GM12878 (cell line): ENCODE data around the gene KBTBD8. TPM values are rescaled to one million over a fixed set of nuclear protein-coding genes. Genes with fewer than 3 reads are reported as not detected.

Source experiments
- ATAC-seq: fragments of 200-7000 bp; cut with Tn5 transposase; 3 replicates; pipeline ENCODE4 v1.9.1; 2020; ENCODE audit warnings: mild to moderate bottlenecking, moderate library complexity
- BruUV-seq: library from RNA; stranded (reverse); fragments of 400-500 nt; replicated peaks from 2 replicates; lab custom pipeline; 2021; lab: Mats Ljungman, UMichigan
- CTCF ChIA-PET: fragments of 300-600 bp; sonication (Branson Sonifier 250); formaldehyde crosslinking; extraction: SDS; loops from one replicate; lab custom pipeline; 2021; ENCODE audit warnings: inconsistent platforms; lab: Yijun Ruan, JAX
- POLR2A ChIA-PET: fragments of 350-600 bp; formaldehyde crosslinking; extraction: SDS; loops from one replicate; lab custom pipeline; 2021; ENCODE audit warnings: inconsistent platforms; lab: Charles Lee
- RAD21 ChIA-PET: fragments of 300-600 bp; sonication (Branson Sonifier 250); formaldehyde crosslinking; loops from one replicate; lab custom pipeline; 2023; ENCODE audit warnings: antibody characterized with exemption; ENCODE audit not compliant: unreplicated experiment; lab: Charles Lee
- SMC1A ChIA-PET: fragments of 300-600 bp; sonication (Branson Sonifier 250); formaldehyde crosslinking; loops from one replicate; lab custom pipeline; 2023; ENCODE audit not compliant: unreplicated experiment, uncharacterized antibody; lab: Charles Lee
- DNase-seq: peaks from one replicate; pipeline ENCODE4 v3.0.0-alpha.2; 2011; ENCODE audit warnings: low read depth, low spot score
- FAIRE-seq: peaks from 3 replicates; lab custom pipeline; 2011; peaks lifted over from hg19 to GRCh38; lab: Jason Lieb, UNC
- H2AFZ ChIP-seq: 2 replicates; pipeline ENCODE4 v1.6.0; 2011; ENCODE audit warnings: low read depth, low read length, control low read depth; ENCODE audit not compliant: control insufficient read depth
- H3K27ac ChIP-seq: 2 replicates; pipeline ENCODE4 v1.5.1; 2011; ENCODE audit warnings: control low read depth; ENCODE audit not compliant: control insufficient read depth, insufficient read depth
- H3K27me3 ChIP-seq, 2 experiments: replicated peaks in 1 of 2; 2 replicates each; pipeline versions ENCODE4 v1.6.0 to v1.6.1; 2011; ENCODE audit warnings: low read length in 1 of 2; ENCODE audit not compliant: control insufficient read depth in 2 of 2, insufficient read depth in 2 of 2
- H3K36me3 ChIP-seq, 2 experiments: 2 replicates each; pipeline ENCODE4 v1.5.1; 2011; ENCODE audit warnings: low read length in 1 of 2; ENCODE audit not compliant: control insufficient read depth in 2 of 2, insufficient read depth in 2 of 2
- H3K4me1 ChIP-seq: 2 replicates; pipeline ENCODE4 v1.6.1; 2011; ENCODE audit warnings: mild to moderate bottlenecking, low read length, moderate library complexity, mixed read lengths; ENCODE audit not compliant: control insufficient read depth, insufficient read depth
- H3K4me2 ChIP-seq: 2 replicates; pipeline ENCODE4 v1.6.0; 2011; ENCODE audit warnings: control low read depth; ENCODE audit not compliant: control insufficient read depth, insufficient read depth
- H3K4me3 ChIP-seq: fragments of 200-600 bp; sonication (generic); 2 replicates; pipeline ENCODE4 v1.5.1; 2016
- H3K79me2 ChIP-seq: 2 replicates; pipeline ENCODE4 v1.6.0; 2011; ENCODE audit warnings: low read length; ENCODE audit not compliant: control insufficient read depth, insufficient read depth
- H3K9ac ChIP-seq: 2 replicates; pipeline ENCODE4 v1.8.0; 2011; ENCODE audit warnings: low read length, control low read depth, mixed read lengths; ENCODE audit not compliant: control insufficient read depth, insufficient read depth
- H3K9me3 ChIP-seq: replicated peaks from 3 replicates; pipeline ENCODE4 v1.5.1; 2011; ENCODE audit warnings: mild to moderate bottlenecking, low read length; ENCODE audit not compliant: control insufficient read depth, insufficient read depth
- H4K20me1 ChIP-seq: 2 replicates; pipeline ENCODE4 v1.6.0; 2011; ENCODE audit not compliant: control insufficient read depth, insufficient read depth
- BCL11A ChIP-seq: IDR thresholded peaks from 2 replicates; pipeline ENCODE4 v1.6.1; 2011; ENCODE audit warnings: low read depth, low read length
- MEF2A ChIP-seq: IDR thresholded peaks from 2 replicates; pipeline ENCODE4 v1.6.1; 2011; ENCODE audit warnings: low read depth, mild to moderate bottlenecking, low read length, moderate library complexity; ENCODE audit not compliant: insufficient read depth
- NFYB ChIP-seq: IDR thresholded peaks from 2 replicates; pipeline ENCODE4 v1.6.1; 2011; ENCODE audit warnings: low read depth, mild to moderate bottlenecking, low read length, improper control_type of control experiment, moderate library complexity; ENCODE audit not compliant: insufficient read depth
- PAX8 ChIP-seq: fragments of 450-650 bp; IDR thresholded peaks from 2 replicates; pipeline ENCODE4 v1.6.1; 2017; ENCODE audit warnings: mild to moderate bottlenecking, moderate library complexity
- RAD51 ChIP-seq: fragments of 450-650 bp; IDR thresholded peaks from 2 replicates; pipeline ENCODE4 v1.6.1; 2016; ENCODE audit warnings: moderate library complexity, mild to moderate bottlenecking, inconsistent platforms
- RCOR1 ChIP-seq: conservative IDR thresholded peaks from 2 replicates; pipeline ENCODE4 v1.6.1; 2012; ENCODE audit warnings: low read depth, low read length, improper control_type of control experiment
- RELA ChIP-seq: fragments of 450-650 bp; IDR thresholded peaks from 2 replicates; pipeline ENCODE4 v1.8.0; 2014; ENCODE audit warnings: borderline replicate concordance; ENCODE audit not compliant: partially characterized antibody
- SMC3 ChIP-seq: IDR thresholded peaks from 2 replicates; pipeline ENCODE4 v1.6.1; 2011; ENCODE audit warnings: low read length, improper control_type of control experiment, borderline replicate concordance
- TCF7 ChIP-seq: IDR thresholded peaks from 2 replicates; pipeline ENCODE4 v1.6.1; 2014; ENCODE audit warnings: antibody characterized with exemption, borderline replicate concordance
- ZZZ3 ChIP-seq: IDR thresholded peaks from 2 replicates; pipeline ENCODE4 v1.6.1; 2011; ENCODE audit warnings: low read depth; ENCODE audit not compliant: control insufficient read depth, insufficient read length
- WGBS: methylation state at CpG from one replicate; pipeline ENCODE4 v1.1.6; 2016; ENCODE audit warnings: low lambda C conversion rate; ENCODE audit not compliant: insufficient replicate concordance, insufficient coverage; ENCODE audit errors: missing lambda C conversion rate; 5-methylcytosine and 5-hydroxymethylcytosine counted together
- in situ Hi-C: fragments of 300-500 bp; cut with MboI; formaldehyde crosslinking; loops from 9 replicates; pipeline ENCODE4 v1.14.3; 2018; ENCODE audit warnings: mixed read lengths
- intact Hi-C: fragments of 100-400 bp; cut with micrococcal nuclease; formaldehyde crosslinking; loops from one replicate; pipeline ENCODE4 v1.14.2; 2022; ENCODE audit not compliant: unreplicated experiment
- polyA plus RNA-seq, 11 experiments: library from polyadenylated mRNA; depleted of rRNA in 4 of 11; unstranded in 6 of 11; stranded (reverse) in 5 of 11; fragments of >200 nt; fragmentation: Nextera tagmentation in 4 of 11; fragmentation: Illumina TruSeq in 1 of 11; extraction: Ambion mirVana in 4 of 11; extraction: Trizol in 1 of 11; gene quantifications; 1 replicate in 1 of 11; 2 replicates in 10 of 11; pipeline versions ENCODE4 v1.2.1 to v1.2.3, GENCODE V29; 2011 to 2016; ENCODE audit warnings: inconsistent platforms in 2 of 11, missing spikeins in 2 of 11, low read depth in 1 of 11
- total RNA-seq, 4 experiments: library from RNA; depleted of rRNA in 3 of 4; stranded (reverse); fragments of >200 nt in 3 of 4; fragmentation: Illumina TruSeq in 1 of 4; extraction: Trizol in 1 of 4; gene quantifications; 2 replicates each; pipeline versions ENCODE4 v1.2.1 to v1.2.3, GENCODE V29; 2013 to 2021
- TF ChIP-seq, protein P1 (sequence below): fragments of 150-350 bp; IDR thresholded peaks from 2 replicates; pipeline ENCODE4 v1.6.1; 2016; ENCODE audit warnings: low read depth, low read length
- TF ChIP-seq, protein P2 (sequence below): fragments of 450-650 bp; IDR thresholded peaks from 2 replicates; pipeline ENCODE4 v1.6.1; 2018; ENCODE audit warnings: borderline replicate concordance, mild to moderate bottlenecking; ENCODE audit not compliant: partially characterized antibody
- TF ChIP-seq, protein P3 (sequence below): IDR thresholded peaks from 2 replicates; pipeline ENCODE4 v1.6.1; 2012; ENCODE audit warnings: low read depth, low read length, improper control_type of control experiment
- TF ChIP-seq, protein P4 (sequence below): fragments of 450-650 bp; IDR thresholded peaks from 2 replicates; pipeline ENCODE4 v1.6.1; 2018; ENCODE audit warnings: mild to moderate bottlenecking, low read depth, moderate library complexity; ENCODE audit not compliant: partially characterized antibody

The KBTBD8 gene
- total and polyA plus RNA-seq, 10 of the 15 experiments (the other 5 are each of a cell fraction or from before 2014, with no cell fraction given), result 8.5 to 44.4 (median 19.3) TPM

- TF ChIP-seq MEF2A (no peak), NFYB (no peak)
Measured at GRCh38 chr3:67005974-67006373, 7.9 kb downstream of the KBTBD8 start (continued).

- H3K9ac ChIP-seq, result no peak overlapping the region
- peaks cover 41% of the 10 kb centered on the region for H3K79me2 ChIP-seq
- ATAC-seq (no peak), DNase-seq (no peak), FAIRE-seq (no peak)
- peaks cover 3 to 18% of the 10 kb centered on the region in 2 experiments for H3K36me3 ChIP-seq
- H3K27me3 ChIP-seq, result no peaks in the 10 kb centered on the region
- TF ChIP-seq, protein P1, sequence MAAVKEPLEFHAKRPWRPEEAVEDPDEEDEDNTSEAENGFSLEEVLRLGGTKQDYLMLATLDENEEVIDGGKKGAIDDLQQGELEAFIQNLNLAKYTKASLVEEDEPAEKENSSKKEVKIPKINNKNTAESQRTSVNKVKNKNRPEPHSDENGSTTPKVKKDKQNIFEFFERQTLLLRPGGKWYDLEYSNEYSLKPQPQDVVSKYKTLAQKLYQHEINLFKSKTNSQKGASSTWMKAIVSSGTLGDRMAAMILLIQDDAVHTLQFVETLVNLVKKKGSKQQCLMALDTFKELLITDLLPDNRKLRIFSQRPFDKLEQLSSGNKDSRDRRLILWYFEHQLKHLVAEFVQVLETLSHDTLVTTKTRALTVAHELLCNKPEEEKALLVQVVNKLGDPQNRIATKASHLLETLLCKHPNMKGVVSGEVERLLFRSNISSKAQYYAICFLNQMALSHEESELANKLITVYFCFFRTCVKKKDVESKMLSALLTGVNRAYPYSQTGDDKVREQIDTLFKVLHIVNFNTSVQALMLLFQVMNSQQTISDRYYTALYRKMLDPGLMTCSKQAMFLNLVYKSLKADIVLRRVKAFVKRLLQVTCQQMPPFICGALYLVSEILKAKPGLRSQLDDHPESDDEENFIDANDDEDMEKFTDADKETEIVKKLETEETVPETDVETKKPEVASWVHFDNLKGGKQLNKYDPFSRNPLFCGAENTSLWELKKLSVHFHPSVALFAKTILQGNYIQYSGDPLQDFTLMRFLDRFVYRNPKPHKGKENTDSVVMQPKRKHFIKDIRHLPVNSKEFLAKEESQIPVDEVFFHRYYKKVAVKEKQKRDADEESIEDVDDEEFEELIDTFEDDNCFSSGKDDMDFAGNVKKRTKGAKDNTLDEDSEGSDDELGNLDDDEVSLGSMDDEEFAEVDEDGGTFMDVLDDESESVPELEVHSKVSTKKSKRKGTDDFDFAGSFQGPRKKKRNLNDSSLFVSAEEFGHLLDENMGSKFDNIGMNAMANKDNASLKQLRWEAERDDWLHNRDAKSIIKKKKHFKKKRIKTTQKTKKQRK, result no peak
- TF ChIP-seq ZZZ3 (no peak), SMC3 (no peak), PAX8 (no peak), TCF7 (no peak), BCL11A (no peak), RCOR1 (no peak), RAD51 (no peak), RELA (no peak)
- TF ChIP-seq, protein P2, sequence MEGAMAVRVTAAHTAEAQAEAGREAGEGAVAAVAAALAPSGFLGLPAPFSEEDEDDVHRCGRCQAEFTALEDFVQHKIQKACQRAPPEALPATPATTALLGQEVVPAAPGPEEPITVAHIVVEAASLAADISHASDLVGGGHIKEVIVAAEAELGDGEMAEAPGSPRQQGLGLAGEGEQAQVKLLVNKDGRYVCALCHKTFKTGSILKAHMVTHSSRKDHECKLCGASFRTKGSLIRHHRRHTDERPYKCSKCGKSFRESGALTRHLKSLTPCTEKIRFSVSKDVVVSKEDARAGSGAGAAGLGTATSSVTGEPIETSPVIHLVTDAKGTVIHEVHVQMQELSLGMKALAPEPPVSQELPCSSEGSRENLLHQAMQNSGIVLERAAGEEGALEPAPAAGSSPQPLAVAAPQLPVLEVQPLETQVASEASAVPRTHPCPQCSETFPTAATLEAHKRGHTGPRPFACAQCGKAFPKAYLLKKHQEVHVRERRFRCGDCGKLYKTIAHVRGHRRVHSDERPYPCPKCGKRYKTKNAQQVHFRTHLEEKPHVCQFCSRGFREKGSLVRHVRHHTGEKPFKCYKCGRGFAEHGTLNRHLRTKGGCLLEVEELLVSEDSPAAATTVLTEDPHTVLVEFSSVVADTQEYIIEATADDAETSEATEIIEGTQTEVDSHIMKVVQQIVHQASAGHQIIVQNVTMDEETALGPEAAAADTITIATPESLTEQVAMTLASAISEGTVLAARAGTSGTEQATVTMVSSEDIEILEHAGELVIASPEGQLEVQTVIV, result no peak
- TF ChIP-seq, protein P3, sequence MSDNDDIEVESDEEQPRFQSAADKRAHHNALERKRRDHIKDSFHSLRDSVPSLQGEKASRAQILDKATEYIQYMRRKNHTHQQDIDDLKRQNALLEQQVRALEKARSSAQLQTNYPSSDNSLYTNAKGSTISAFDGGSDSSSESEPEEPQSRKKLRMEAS, result no peak
- TF ChIP-seq, protein P4, sequence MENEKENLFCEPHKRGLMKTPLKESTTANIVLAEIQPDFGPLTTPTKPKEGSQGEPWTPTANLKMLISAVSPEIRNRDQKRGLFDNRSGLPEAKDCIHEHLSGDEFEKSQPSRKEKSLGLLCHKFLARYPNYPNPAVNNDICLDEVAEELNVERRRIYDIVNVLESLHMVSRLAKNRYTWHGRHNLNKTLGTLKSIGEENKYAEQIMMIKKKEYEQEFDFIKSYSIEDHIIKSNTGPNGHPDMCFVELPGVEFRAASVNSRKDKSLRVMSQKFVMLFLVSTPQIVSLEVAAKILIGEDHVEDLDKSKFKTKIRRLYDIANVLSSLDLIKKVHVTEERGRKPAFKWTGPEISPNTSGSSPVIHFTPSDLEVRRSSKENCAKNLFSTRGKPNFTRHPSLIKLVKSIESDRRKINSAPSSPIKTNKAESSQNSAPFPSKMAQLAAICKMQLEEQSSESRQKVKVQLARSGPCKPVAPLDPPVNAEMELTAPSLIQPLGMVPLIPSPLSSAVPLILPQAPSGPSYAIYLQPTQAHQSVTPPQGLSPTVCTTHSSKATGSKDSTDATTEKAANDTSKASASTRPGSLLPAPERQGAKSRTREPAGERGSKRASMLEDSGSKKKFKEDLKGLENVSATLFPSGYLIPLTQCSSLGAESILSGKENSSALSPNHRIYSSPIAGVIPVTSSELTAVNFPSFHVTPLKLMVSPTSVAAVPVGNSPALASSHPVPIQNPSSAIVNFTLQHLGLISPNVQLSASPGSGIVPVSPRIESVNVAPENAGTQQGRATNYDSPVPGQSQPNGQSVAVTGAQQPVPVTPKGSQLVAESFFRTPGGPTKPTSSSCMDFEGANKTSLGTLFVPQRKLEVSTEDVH, result no peak
- RAD21 ChIA-PET, result interaction anchor here (0.9 to 1.5 kb wide), 3 partner anchors 8 to 42 kb away, joined by 4 to 5 read pairs (median 4); partner anchors contain the start of gene KBTBD8
- no peaks in the 10 kb centered on the region; the same call in 1 of the 2 replicates for H3K4me1 ChIP-seq
- no peaks in the 10 kb centered on the region for H4K20me1 ChIP-seq
- WGBS, result 83% methylated on average over 5 of the region's 5 CpGs
- in situ Hi-C loops (no loop called here), intact Hi-C loops (loop anchor here (10.0 kb wide), 1 partner anchor 532 kb away; no protein-coding TSS in a partner anchor)
- no peak overlapping the region for H2AFZ ChIP-seq
- POLR2A ChIA-PET, result no interaction called here
- H3K4me2 ChIP-seq, result no peak overlapping the region
- H3K27ac ChIP-seq, result no peak overlapping the region
- CTCF ChIA-PET, result interaction anchor here (0.6 to 2.8 kb wide), 7 partner anchors 10 to 628 kb away, joined by 3 to 18 read pairs (median 5); no protein-coding TSS in a partner anchor
- H3K4me3 ChIP-seq, result no peak overlapping the region
- no peaks in the 10 kb centered on the region for H3K9me3 ChIP-seq
- SMC1A ChIA-PET, result interaction anchor here (1.0 to 2.3 kb wide), 5 partner anchors 10 to 66 kb away, joined by 3 to 9 read pairs (median 3); no protein-coding TSS in a partner anchor
- BruUV-seq, result no TSS peak
Measured at GRCh38 chr3:67006460-67006859, 8.4 kb downstream of the KBTBD8 start.
